Activated CD4-positive, CD25-positive, alpha-beta regulatory T cell (primary cell): ENCODE data around the gene GPR26.

ENCODE experiments used
- DNase-seq, 4 experiments: peaks; one replicate each; lab custom pipeline; 2025; lab: John Stamatoyannopoulos, UW

GPR26 gene

GRCh38 chr10:123645615-123646014, 20.5 kb upstream of the GPR26 start:
- DNase-seq, result no peak

GRCh38 chr10:123648595-123648994, 17.6 kb upstream of the GPR26 start:
- no peak for DNase-seq

GRCh38 chr10:123649676-123650075, 16.5 kb upstream of the GPR26 start:
- no peak for DNase-seq

GRCh38 chr10:123651421-123652047, 14.6 kb upstream of the GPR26 start:
- no peak for DNase-seq

GRCh38 chr10:123655751-123656150, 10.4 kb upstream of the GPR26 start:
- no peak for DNase-seq

GRCh38 chr10:123663522-123663921, 2.6 kb upstream of the GPR26 start:
- DNase-seq, result no peak

- no peak for DNase-seq
Measured at GRCh38 chr10:123665491-123666286, 466 bp upstream of the GPR26 start.

- DNase-seq, result no peak
Measured at GRCh38 chr10:123669886-123670285, 3.7 kb downstream of the GPR26 start.

GRCh38 chr10:123673198-123673597, 7.0 kb downstream of the GPR26 start:
- no peak for DNase-seq

GRCh38 chr10:123674741-123675140, 8.6 kb downstream of the GPR26 start:
- DNase-seq, result no peak

GRCh38 chr10:123675811-123676210, 9.7 kb downstream of the GPR26 start:
- no peak for DNase-seq

- no peak for DNase-seq
Measured at GRCh38 chr10:123677556-123677955, 11.4 kb downstream of the GPR26 start.

GRCh38 chr10:123678376-123678775, 12.2 kb downstream of the GPR26 start:
- DNase-seq, result no peak

- DNase-seq, result no peak
Measured at GRCh38 chr10:123681285-123681684, 15.1 kb downstream of the GPR26 start.

GRCh38 chr10:123682477-123682876, 16.3 kb downstream of the GPR26 start:
- no peak for DNase-seq

GRCh38 chr10:123683459-123683858, 17.3 kb downstream of the GPR26 start:
- DNase-seq, result no peak

GRCh38 chr10:123683865-123684264, 17.7 kb downstream of the GPR26 start:
- DNase-seq, result no peak

GRCh38 chr10:123685260-123685659, 19.1 kb downstream of the GPR26 start:
- DNase-seq, result no peak

- DNase-seq, result no peak
Measured at GRCh38 chr10:123687758-123688157, 21.6 kb downstream of the GPR26 start.

- no peak for DNase-seq
Measured at GRCh38 chr10:123689880-123690279, 23.7 kb downstream of the GPR26 start.

- no peak for DNase-seq
Measured at GRCh38 chr10:123703195-123703790, 37.1 kb downstream of the GPR26 start.

- no peak for DNase-seq
Measured at GRCh38 chr10:123704076-123704475, 37.9 kb downstream of the GPR26 start.

- DNase-seq, result no peak
Measured at GRCh38 chr10:123704812-123705211, 38.7 kb downstream of the GPR26 start.
